Activated CD8-positive, alpha-beta memory T cell treated with anti-CD3 and anti-CD28 coated beads, Interleukin-2, amount 10 ng/mL, durations not matched to agents 7 days and 5 days (primary cell): Measurements from ENCODE around the gene SPHK2. TPM values are rescaled to one million over a fixed set of nuclear protein-coding genes. Genes with fewer than 3 reads are reported as not detected.
A peak's percentile ranks its signal among the peaks of the same experiment; 100 is the strongest.
"Not testable (repeated sequence)": the region's sequence is repeated elsewhere in the genome, so short reads cannot be mapped to it uniquely, and the experiment has no call there.

ENCODE experiments used
- ATAC-seq: fragments of 150-1000 bp; cut with Tn5 transposase; one replicate; pipeline ENCODE4 v1.10.0; 2021; ENCODE audit warnings: moderate library complexity
- CTCF ChIA-PET: fragments of 350-600 bp; sonication (Branson Sonifier 250); formaldehyde crosslinking; loops from one replicate; lab custom pipeline; 2021; ENCODE audit warnings: antibody characterized with exemption; lab: Charles Lee
- DNase-seq: peaks from one replicate; pipeline ENCODE4 v3.0.0-alpha.2; 2020
- H3K27ac Mint-ChIP-seq: one replicate; pipeline ENCODE4 v1.8.0; 2021; ENCODE audit warnings: mild to moderate bottlenecking, mixed read lengths
- H3K27me3 Mint-ChIP-seq: one replicate; pipeline ENCODE4 v1.8.0; 2021; ENCODE audit warnings: mixed read lengths
- H3K36me3 Mint-ChIP-seq: one replicate; pipeline ENCODE4 v1.8.0; 2021; ENCODE audit warnings: mild to moderate bottlenecking, mixed read lengths
- H3K4me1 Mint-ChIP-seq: one replicate; pipeline ENCODE4 v1.8.0; 2021; ENCODE audit warnings: mixed read lengths
- H3K4me3 Mint-ChIP-seq: one replicate; pipeline ENCODE4 v1.8.0; 2021; ENCODE audit warnings: mild to moderate bottlenecking, moderate library complexity, mixed read lengths
- H3K9me3 Mint-ChIP-seq: one replicate; pipeline ENCODE4 v1.8.0; 2022; ENCODE audit warnings: low read depth, mixed read lengths
- total RNA-seq, 2 experiments: library from RNA; stranded (reverse); gene quantifications; one replicate each; pipeline ENCODE4 v1.2.3, GENCODE V29; 2021

Gene SPHK2, protein sequence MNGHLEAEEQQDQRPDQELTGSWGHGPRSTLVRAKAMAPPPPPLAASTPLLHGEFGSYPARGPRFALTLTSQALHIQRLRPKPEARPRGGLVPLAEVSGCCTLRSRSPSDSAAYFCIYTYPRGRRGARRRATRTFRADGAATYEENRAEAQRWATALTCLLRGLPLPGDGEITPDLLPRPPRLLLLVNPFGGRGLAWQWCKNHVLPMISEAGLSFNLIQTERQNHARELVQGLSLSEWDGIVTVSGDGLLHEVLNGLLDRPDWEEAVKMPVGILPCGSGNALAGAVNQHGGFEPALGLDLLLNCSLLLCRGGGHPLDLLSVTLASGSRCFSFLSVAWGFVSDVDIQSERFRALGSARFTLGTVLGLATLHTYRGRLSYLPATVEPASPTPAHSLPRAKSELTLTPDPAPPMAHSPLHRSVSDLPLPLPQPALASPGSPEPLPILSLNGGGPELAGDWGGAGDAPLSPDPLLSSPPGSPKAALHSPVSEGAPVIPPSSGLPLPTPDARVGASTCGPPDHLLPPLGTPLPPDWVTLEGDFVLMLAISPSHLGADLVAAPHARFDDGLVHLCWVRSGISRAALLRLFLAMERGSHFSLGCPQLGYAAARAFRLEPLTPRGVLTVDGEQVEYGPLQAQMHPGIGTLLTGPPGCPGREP
- total RNA-seq = 10 to 100 TPM; 37.3 to 43.4 TPM

DNA sequence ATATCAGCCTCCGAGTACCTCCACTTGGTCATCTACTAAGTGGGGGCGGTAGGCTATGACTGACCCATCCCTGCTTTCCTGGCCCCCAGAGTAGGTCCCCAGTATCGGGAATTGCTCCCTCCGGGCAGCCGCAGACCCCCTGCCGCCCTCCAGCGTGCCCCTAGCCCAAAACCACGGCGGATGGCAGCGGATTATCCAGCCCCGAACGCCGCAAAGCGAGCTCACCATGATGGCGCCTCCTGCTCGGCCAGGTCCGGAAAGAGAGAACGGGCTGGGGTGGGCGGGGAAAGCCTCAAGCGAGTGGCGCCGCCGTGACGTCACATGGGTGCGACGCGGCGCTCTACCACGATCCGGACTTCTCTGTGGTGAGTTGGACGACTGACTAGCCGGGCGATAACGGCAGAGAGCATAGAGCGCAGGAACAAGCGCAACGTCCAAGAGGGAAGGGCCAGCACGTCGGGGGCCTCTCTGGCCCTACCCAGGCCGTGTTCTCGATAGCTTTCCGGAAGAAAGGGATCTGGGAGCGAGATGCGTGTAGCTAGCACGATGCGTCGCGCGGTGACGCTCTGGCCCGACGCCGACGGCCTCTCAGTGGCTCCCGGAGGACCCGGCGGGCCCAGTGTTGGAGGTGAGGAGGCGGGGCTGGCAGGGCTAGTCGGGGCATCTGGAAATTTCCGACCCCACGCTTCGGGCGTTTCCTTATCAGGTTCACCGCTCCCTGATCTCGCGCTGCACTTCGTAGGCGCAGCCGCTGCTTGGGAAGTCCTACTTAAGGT is at the start of gene SPHK2, which contains the start of gene RPL18:
Gene SPHK2 (plus strand): TSS at position 591 of the 776 bp plus-strand sequence. CDS start 1,009 bp downstream, outside the sequence.
Gene RPL18 (minus strand): TSS at position 263 of the 776 bp plus-strand sequence. CDS start 35 bp downstream, at position 228.
- Mint-ChIP-seq H3K4me3 (peak within 1 kb of the TSS; percentile 98), H3K36me3 (peaks cover 59% of the 10 kb centered on the region), H3K27me3 (no peaks in the 10 kb centered on the region), H3K27ac (peak within 1 kb of the TSS; percentile 99), H3K4me1 (peaks cover 51% of the 10 kb centered on the region), H3K9me3 (no peaks in the 10 kb centered on the region)
- DNase-seq = peak; percentile 98
- peak; percentile 79 for ATAC-seq
- CTCF ChIA-PET = interaction anchor here (1.0 to 1.5 kb wide), 5 partner anchors 9 to 126 kb away, joined by 3 to 5 read pairs (median 5); partner anchors contain the start of gene CA11

DNA sequence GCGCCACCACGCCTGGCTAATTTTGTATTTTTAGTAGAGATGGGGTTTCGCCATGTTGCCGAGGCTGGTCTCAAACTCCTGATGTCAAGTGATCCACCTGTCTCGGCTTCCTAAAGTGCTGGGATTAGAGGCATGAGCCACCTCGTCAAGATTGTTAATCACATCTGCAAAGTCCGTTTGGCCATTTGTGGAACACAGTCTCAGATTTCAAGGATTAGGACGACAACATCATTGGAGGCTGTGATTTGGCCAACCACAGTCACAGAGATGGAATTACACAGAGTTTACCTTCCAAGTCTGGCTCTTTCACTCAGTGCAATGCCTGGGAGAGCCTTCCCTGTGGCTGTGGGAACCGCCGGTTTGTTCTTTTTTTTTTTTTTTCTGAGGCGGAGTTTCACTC is 49.5 kb upstream of the SPHK2 start:
- H3K27ac Mint-ChIP-seq = no peak overlapping the region
- no peak for DNase-seq
- no peak for ATAC-seq
- no peaks in the 10 kb centered on the region for H3K9me3 Mint-ChIP-seq
- CTCF ChIA-PET = no interaction called here
- H3K4me3 Mint-ChIP-seq = no peak overlapping the region
- no peaks in the 10 kb centered on the region for H3K4me1 Mint-ChIP-seq
- no peaks in the 10 kb centered on the region for H3K36me3 Mint-ChIP-seq
- H3K27me3 Mint-ChIP-seq = peaks cover 8% of the 10 kb centered on the region

DNA sequence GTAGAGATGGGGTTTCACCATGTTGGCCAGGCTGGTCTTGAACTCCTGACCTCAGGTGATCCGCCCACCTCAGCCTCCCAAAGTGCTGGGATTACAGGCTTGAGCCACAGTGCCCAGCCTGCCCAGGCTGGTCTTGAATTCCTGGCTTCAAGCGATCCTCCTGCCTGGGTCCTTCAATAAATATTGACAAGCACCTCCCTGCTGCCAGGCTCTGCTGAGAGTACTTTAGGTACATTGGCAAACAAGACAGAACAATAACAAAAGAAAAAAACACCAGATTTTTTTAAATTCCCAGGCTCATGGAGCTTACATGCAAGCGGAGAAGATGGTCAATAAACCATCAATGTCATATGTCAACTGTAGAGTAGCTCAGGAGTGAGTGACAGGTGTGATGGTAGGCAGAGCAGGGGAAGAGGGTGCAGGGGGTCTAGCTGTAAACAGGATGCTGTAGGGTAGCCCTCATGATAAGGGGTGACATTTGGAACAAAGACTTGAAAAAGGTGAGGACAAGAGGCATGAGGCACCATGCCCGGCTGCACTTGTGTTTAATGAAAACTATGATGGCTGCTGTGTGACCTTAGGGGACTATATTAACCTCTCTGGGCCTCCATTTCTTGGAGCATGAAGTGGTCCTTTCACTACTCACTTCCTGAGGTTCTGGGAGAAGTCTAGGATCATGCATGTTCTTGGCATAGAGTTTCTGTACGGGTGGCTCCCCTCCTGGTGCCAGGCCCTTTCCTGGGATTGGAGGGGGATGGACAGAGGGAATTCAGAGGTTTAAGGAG is 47.7 kb upstream of the SPHK2 start:
- no peak overlapping the region for H3K4me3 Mint-ChIP-seq
- no peaks in the 10 kb centered on the region for H3K36me3 Mint-ChIP-seq
- no peak for ATAC-seq
- H3K27me3 Mint-ChIP-seq = peaks cover 8% of the 10 kb centered on the region
- H3K27ac Mint-ChIP-seq = no peak overlapping the region
- H3K9me3 Mint-ChIP-seq = no peaks in the 10 kb centered on the region
- no peaks in the 10 kb centered on the region for H3K4me1 Mint-ChIP-seq
- CTCF ChIA-PET = interaction anchor here (1.1 kb wide), 1 partner anchor 66 kb away, joined by 3 read pairs; no protein-coding TSS in a partner anchor
- DNase-seq = no peak

DNA sequence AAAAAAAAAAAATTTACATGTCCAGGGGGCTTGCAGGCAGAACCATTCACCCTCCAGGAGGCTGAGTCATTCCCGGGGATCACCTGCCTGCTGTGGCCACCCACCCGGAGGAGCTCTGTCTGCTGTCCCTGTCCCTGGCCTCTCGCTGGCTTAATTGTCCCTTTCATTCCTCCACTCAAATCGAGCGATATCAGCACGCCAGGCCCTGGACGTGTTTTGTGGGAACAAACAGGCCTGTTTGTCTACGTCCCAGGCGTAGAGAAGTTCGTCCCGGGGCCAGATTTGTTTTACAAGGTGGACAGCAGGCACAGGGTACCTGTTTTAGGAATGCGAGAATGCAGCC is 46.2 kb upstream of the SPHK2 start:
- H3K27me3 Mint-ChIP-seq = peaks cover 4% of the 10 kb centered on the region
- H3K4me3 Mint-ChIP-seq = no peak overlapping the region
- ATAC-seq (no peak), DNase-seq (no peak)
- no peaks in the 10 kb centered on the region for H3K9me3 Mint-ChIP-seq
- CTCF ChIA-PET = interaction anchor here (1.0 to 1.1 kb wide), 2 partner anchors 36 to 67 kb away, joined by 3 read pairs; no protein-coding TSS in a partner anchor
- no peak overlapping the region for H3K27ac Mint-ChIP-seq
- H3K36me3 Mint-ChIP-seq = no peaks in the 10 kb centered on the region
- no peaks in the 10 kb centered on the region for H3K4me1 Mint-ChIP-seq

DNA sequence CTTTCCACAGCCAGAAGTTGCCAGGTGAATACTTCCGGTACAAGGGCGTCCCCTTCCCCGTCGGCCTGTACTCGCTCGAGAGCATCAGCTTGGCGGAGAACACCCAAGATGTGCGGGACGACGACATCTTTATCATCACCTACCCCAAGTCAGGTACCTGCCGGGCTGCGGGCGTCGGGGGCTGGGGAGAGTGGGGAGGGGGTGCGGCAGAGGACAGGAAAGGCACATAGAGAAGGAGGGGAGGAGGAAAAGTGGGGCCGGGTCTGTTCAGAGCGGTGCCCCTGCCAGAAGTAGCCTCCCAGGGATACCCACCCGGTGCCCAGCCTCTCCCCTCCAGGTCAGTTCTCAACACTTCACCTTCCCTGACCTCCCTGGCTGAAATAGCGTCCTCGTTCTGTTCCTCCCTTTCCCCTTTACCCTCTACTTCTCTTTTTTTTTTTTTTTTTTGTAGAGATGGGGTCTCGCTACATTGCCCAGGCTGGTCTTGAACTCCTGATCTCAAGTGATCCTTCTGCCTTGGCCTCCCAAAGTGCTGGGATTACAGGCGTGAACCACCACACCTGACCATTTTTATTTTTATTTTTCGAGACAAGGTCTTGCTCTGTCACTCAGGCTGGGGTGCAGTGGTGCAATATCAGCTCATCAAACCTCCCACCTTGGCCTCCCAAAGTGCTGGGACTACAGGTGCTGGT is 43.2 kb upstream of the SPHK2 start:
- Mint-ChIP-seq H3K9me3 (no peaks in the 10 kb centered on the region), H3K36me3 (peaks cover 2% of the 10 kb centered on the region), H3K4me1 (no peaks in the 10 kb centered on the region), H3K27me3 (no peaks in the 10 kb centered on the region), H3K4me3 (no peak overlapping the region), H3K27ac (no peak overlapping the region)
- CTCF ChIA-PET = interaction anchor here (0.8 to 1.2 kb wide), 2 partner anchors 13 to 70 kb away, joined by 3 to 5 read pairs; no protein-coding TSS in a partner anchor
- ATAC-seq (no peak), DNase-seq (no peak)

DNA sequence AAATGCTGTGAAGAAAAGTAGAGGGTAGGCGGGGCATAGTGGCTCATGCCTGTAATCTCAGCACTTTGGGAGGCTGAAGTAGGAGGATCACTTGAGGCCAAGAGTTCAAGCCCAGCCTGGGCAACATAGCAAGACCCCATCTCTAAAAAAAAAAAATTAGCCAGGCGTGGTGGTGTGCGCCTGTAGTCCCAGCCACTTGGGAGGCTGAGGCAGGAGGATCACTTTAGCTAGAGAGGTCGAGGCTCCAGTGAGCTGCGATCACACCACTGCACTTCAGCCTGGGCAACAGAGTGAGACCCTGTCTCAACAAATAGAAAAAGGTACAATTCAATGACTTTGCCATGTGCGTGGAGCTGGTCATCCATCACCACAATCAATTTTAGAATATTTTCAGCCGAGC is 41.4 kb upstream of the SPHK2 start:
- not testable (repeated sequence) for H3K27me3 Mint-ChIP-seq, H3K4me1 Mint-ChIP-seq, ATAC-seq, H3K36me3 Mint-ChIP-seq, H3K27ac Mint-ChIP-seq, DNase-seq, H3K9me3 Mint-ChIP-seq, H3K4me3 Mint-ChIP-seq
- CTCF ChIA-PET = interaction anchor here (0.6 to 1.2 kb wide), 2 partner anchors 72 to 116 kb away, joined by 3 to 6 read pairs; no protein-coding TSS in a partner anchor

DNA sequence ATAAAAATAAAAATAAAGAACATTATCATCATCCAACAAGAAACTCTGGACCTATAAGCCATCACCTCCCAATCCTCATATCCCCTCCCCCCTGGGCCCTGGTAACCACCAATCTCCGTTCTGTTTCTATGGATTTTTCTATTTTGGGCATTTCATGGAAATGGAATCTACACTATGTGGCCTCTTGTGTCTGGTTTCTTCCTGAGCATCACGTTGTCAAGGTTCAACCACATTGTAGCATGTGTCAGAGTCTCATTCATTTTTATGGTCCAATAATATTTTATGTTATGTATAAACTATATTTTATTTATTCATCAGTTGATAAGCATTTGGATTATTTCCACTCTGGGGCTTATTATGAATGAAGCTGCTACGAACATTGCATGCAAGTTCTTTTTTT is 40.4 kb upstream of the SPHK2 start:
- CTCF ChIA-PET = interaction anchor here (1.2 kb wide), 2 partner anchors 73 kb away, joined by 3 to 6 read pairs; no protein-coding TSS in a partner anchor
- Mint-ChIP-seq H3K27me3 (no peaks in the 10 kb centered on the region), H3K36me3 (peaks cover 2% of the 10 kb centered on the region), H3K4me1 (no peaks in the 10 kb centered on the region), H3K4me3 (no peak overlapping the region), H3K27ac (no peak overlapping the region), H3K9me3 (no peaks in the 10 kb centered on the region)
- no peak for DNase-seq
- no peak for ATAC-seq

DNA sequence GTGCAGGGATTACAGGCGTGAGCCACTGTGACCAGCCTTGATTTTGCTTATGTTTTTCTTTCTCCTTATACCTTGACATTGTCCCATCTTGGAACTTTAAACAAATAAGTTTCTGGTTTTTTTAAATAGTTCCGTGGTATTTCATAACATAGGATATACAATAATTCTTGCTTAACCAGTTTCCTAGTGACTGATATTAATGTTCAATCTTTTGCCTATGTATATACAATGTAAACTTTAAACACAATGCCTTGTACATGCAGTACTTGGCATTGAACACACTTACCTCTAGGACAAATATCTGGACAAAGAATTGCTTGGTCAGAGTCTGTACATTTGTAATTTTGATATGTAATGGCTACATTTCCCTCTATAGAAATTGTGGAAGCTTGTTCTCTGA is 37.1 kb upstream of the SPHK2 start:
- no peak for DNase-seq
- no peaks in the 10 kb centered on the region for H3K9me3 Mint-ChIP-seq
- no peak overlapping the region for H3K27ac Mint-ChIP-seq
- H3K4me1 Mint-ChIP-seq = peaks cover 6% of the 10 kb centered on the region
- ATAC-seq = no peak
- peaks cover 3% of the 10 kb centered on the region for H3K27me3 Mint-ChIP-seq
- no peak overlapping the region for H3K4me3 Mint-ChIP-seq
- CTCF ChIA-PET = interaction anchor here (6.3 to 11.2 kb wide), 2 partner anchors 76 to 93 kb away, joined by 72 to 221 read pairs; no protein-coding TSS in a partner anchor
- peaks cover 5% of the 10 kb centered on the region for H3K36me3 Mint-ChIP-seq

DNA sequence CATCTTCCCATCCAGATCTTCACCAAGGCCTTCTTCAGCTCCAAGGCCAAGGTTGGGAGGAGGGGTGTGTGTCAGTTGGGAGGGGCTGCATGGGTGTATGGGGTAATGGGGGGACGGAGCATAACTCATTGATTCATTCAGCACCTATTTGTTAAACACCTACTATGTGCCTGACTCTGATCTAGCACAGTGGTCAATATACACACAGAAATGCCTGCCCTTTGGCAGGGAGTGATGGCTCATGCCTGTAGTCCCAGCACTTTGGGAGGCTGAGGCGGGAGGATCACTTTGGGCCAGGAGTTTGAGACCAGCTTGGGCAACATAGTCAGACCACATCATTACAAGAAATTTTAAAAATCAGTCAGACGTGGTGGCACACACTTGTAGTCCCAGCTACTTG is 31.9 kb upstream of the SPHK2 start:
- H3K9me3 Mint-ChIP-seq = no peaks in the 10 kb centered on the region
- H3K36me3 Mint-ChIP-seq = peaks cover 4% of the 10 kb centered on the region
- no peak for DNase-seq
- H3K27me3 Mint-ChIP-seq = peaks cover 3% of the 10 kb centered on the region
- no peak overlapping the region for H3K27ac Mint-ChIP-seq
- no peak overlapping the region for H3K4me3 Mint-ChIP-seq
- no peak for ATAC-seq
- CTCF ChIA-PET = interaction anchor here (0.6 to 11.2 kb wide), 9 partner anchors 64 to 321 kb away, joined by 3 to 221 read pairs (median 4); no protein-coding TSS in a partner anchor
- H3K4me1 Mint-ChIP-seq = peaks cover 15% of the 10 kb centered on the region

DNA sequence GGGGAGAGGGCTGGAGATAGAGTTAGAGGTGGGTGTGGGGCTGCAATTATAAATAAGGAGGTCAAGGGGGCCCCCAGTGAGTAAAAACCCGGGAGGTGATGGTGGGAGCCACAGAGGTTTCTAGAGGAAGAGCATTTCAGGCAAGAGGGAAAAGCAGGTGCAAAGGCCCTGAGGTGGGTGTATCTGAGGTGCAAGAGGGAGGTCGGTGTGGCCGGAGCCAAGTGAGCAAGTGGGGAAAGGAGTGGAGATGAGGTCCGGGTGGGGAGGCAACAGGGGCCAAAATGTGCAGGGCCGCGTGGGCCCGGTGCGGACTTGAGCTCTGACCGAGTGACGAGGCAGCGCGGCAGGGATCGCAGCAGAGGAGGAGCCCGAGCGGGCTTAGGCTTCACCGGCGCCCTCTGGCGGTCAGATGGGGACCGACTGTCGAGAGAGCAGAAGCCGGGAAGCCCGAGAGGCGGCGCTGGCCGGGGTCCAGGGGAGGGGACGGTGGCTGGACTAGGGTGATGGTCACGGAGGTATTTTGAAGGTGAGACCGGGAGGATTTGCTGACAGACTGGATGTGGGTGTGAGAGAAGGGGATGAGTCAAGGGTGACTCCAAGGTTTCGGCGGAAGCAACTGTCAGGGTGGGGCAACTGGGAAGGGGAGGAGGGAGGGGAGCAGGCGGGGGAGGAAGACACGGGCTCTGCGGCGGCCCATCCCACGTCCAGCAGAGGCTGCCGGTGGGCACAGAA is 30.5 kb upstream of the SPHK2 start:
- ATAC-seq = peak; percentile 96
- H3K27ac Mint-ChIP-seq = no peak overlapping the region
- no peaks in the 10 kb centered on the region for H3K9me3 Mint-ChIP-seq
- peaks cover 4% of the 10 kb centered on the region for H3K36me3 Mint-ChIP-seq
- H3K4me3 Mint-ChIP-seq = peak overlapping the region; percentile 36
- H3K27me3 Mint-ChIP-seq = peaks cover 3% of the 10 kb centered on the region
- CTCF ChIA-PET = interaction anchor here (0.6 to 11.2 kb wide), 28 partner anchors 12 to 391 kb away, joined by 3 to 221 read pairs (median 4); partner anchors contain the start of genes KDELR1, SYNGR4 and TMEM143
- peaks cover 15% of the 10 kb centered on the region for H3K4me1 Mint-ChIP-seq
- DNase-seq = peak; percentile 90

DNA sequence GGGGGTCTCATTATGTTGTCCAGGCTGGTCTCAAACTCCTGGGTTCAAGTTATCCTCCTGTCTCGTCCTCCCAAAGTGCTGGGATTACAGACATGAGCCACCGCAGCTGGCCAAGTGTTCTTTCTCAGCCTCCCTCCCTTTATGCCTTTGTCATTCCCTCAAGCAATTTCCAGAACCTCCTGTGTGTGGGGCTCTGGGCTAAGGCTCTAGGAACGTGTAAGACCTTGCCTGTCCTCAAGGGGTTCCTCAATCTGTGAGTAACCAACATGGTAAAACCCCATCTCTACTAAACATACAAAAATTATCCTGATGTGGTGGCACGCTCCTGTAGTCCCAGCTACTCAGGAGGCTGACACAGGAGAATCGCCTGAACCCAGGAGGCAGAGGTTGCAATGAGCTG is 28.3 kb upstream of the SPHK2 start:
- H3K36me3 Mint-ChIP-seq = peaks cover 2% of the 10 kb centered on the region
- no peak overlapping the region for H3K27ac Mint-ChIP-seq
- no peaks in the 10 kb centered on the region for H3K27me3 Mint-ChIP-seq
- no peak for ATAC-seq
- CTCF ChIA-PET = interaction anchor here (1.9 to 11.2 kb wide), 3 partner anchors 77 to 101 kb away, joined by 6 to 221 read pairs (median 8); no protein-coding TSS in a partner anchor
- peaks cover 11% of the 10 kb centered on the region for H3K4me1 Mint-ChIP-seq
- no peak for DNase-seq
- no peaks in the 10 kb centered on the region for H3K9me3 Mint-ChIP-seq
- H3K4me3 Mint-ChIP-seq = no peak overlapping the region
